ENCODE results near the gene PTPRG. TPM values are rescaled to one million over a fixed set of nuclear protein-coding genes. Genes with fewer than 3 reads are reported as not detected.

The PTPRG gene
- total RNA-seq, 3 donors from 2014 or later (not counting 1 experiment from before 2014, with no cell fraction given), result 1.0 to 2.9 (median 2.5) TPM

- H3K27ac ChIP-seq (ENCODE audit: low read length), result no peak overlapping the region
- H3K27me3 ChIP-seq (ENCODE audit: control insufficient read depth, insufficient read depth, low read length), result no peaks in the 10 kb centered on the region
- no peaks in the 10 kb centered on the region for H3K9me3 ChIP-seq (ENCODE audit: control insufficient read depth, insufficient read depth, low read length)
- H3K4me3 Mint-ChIP-seq, result no peak overlapping the region
- TF ChIP-seq, protein P1, sequence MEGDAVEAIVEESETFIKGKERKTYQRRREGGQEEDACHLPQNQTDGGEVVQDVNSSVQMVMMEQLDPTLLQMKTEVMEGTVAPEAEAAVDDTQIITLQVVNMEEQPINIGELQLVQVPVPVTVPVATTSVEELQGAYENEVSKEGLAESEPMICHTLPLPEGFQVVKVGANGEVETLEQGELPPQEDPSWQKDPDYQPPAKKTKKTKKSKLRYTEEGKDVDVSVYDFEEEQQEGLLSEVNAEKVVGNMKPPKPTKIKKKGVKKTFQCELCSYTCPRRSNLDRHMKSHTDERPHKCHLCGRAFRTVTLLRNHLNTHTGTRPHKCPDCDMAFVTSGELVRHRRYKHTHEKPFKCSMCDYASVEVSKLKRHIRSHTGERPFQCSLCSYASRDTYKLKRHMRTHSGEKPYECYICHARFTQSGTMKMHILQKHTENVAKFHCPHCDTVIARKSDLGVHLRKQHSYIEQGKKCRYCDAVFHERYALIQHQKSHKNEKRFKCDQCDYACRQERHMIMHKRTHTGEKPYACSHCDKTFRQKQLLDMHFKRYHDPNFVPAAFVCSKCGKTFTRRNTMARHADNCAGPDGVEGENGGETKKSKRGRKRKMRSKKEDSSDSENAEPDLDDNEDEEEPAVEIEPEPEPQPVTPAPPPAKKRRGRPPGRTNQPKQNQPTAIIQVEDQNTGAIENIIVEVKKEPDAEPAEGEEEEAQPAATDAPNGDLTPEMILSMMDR (IDR thresholded peaks at IDR 0.05), result no peak
- no peaks in the 10 kb centered on the region for H3K36me3 Mint-ChIP-seq
- no peak overlapping the region for H3K27ac Mint-ChIP-seq
- H3K27me3 Mint-ChIP-seq (ENCODE audit: low read depth in 2 of 2), result no peaks in the 10 kb centered on the region
- ATAC-seq (no peak), DNase-seq (no peak)
- H3K9me3 Mint-ChIP-seq, result peaks cover 2 to 6% of the 10 kb centered on the region in 2 donors
- H3K4me3 ChIP-seq (ENCODE audit: low read length), result no peak overlapping the region
- no peaks in the 10 kb centered on the region for H3K4me1 ChIP-seq (ENCODE audit: control insufficient read depth, insufficient read depth, low read length)
- H3K36me3 ChIP-seq (ENCODE audit: control insufficient read depth, insufficient read depth, low read length), result no peaks in the 10 kb centered on the region
- intact Hi-C loops (cut with micrococcal nuclease), result no loop called here
- no peaks in the 10 kb centered on the region for H3K4me1 Mint-ChIP-seq
Observed at GRCh38 chr3:62266668-62267283, 705.4 kb downstream of the PTPRG start.

GRCh38 chr3:62276658-62277180, 715.3 kb downstream of the PTPRG start:
- H3K9me3 ChIP-seq (ENCODE audit: control insufficient read depth, insufficient read depth, low read length), result no peaks in the 10 kb centered on the region
- H3K27ac Mint-ChIP-seq, result no peak overlapping the region
- H3K9me3 Mint-ChIP-seq, result peaks cover 0 to 3% of the 10 kb centered on the region in 2 donors
- ATAC-seq (no peak), DNase-seq (no peak)
- 75% methylated on average over 2 of the region's 2 CpGs for WGBS (ENCODE audit: insufficient coverage)
- H3K27me3 ChIP-seq (ENCODE audit: control insufficient read depth, insufficient read depth, low read length), result no peaks in the 10 kb centered on the region
- H3K36me3 Mint-ChIP-seq, result no peaks in the 10 kb centered on the region
- no peaks in the 10 kb centered on the region for H3K36me3 ChIP-seq (ENCODE audit: control insufficient read depth, insufficient read depth, low read length)
- H3K27me3 Mint-ChIP-seq (ENCODE audit: low read depth in 2 of 2), result no peaks in the 10 kb centered on the region
- no peak overlapping the region for H3K4me3 ChIP-seq (ENCODE audit: low read length)
- no peaks in the 10 kb centered on the region for H3K4me1 ChIP-seq (ENCODE audit: control insufficient read depth, insufficient read depth, low read length)
- H3K4me3 Mint-ChIP-seq, result no peak overlapping the region
- H3K4me1 Mint-ChIP-seq, result no peaks in the 10 kb centered on the region
- no peak overlapping the region for H3K27ac ChIP-seq (ENCODE audit: low read length)
- TF ChIP-seq, protein P1 (IDR thresholded peaks at IDR 0.05), result no peak
- intact Hi-C loops (cut with micrococcal nuclease), result no loop called here

- WGBS (ENCODE audit: insufficient coverage), result 88% methylated on average over 3 of the region's 3 CpGs
- Mint-ChIP-seq H3K4me1 (no peaks in the 10 kb centered on the region), H3K27me3 (ENCODE audit: low read depth in 2 of 2) (no peaks in the 10 kb centered on the region), H3K27ac (no peak overlapping the region), H3K9me3 (peaks cover 0 to 3% of the 10 kb centered on the region in 2 donors), H3K36me3 (no peaks in the 10 kb centered on the region), H3K4me3 (no peak overlapping the region)
- ATAC-seq (no peak), DNase-seq (no peak)
- no peak overlapping the region for H3K4me3 ChIP-seq (ENCODE audit: low read length)
- no peaks in the 10 kb centered on the region for H3K27me3 ChIP-seq (ENCODE audit: control insufficient read depth, insufficient read depth, low read length)
- TF ChIP-seq, protein P1 (IDR thresholded peaks at IDR 0.05), result no peak
- H3K36me3 ChIP-seq (ENCODE audit: control insufficient read depth, insufficient read depth, low read length), result no peaks in the 10 kb centered on the region
- intact Hi-C loops (cut with micrococcal nuclease), result no loop called here
- H3K4me1 ChIP-seq (ENCODE audit: control insufficient read depth, insufficient read depth, low read length), result no peaks in the 10 kb centered on the region
- H3K27ac ChIP-seq (ENCODE audit: low read length), result no peak overlapping the region
- no peaks in the 10 kb centered on the region for H3K9me3 ChIP-seq (ENCODE audit: control insufficient read depth, insufficient read depth, low read length)
Observed at GRCh38 chr3:62277450-62277849, 716.1 kb downstream of the PTPRG start.

- Mint-ChIP-seq H3K27me3 (ENCODE audit: low read depth in 2 of 2) (no peaks in the 10 kb centered on the region), H3K27ac (no peak overlapping the region)
Observed at GRCh38 chr3:62277986-62278385, 716.6 kb downstream of the PTPRG start.

More at GRCh38 chr3:62277986-62278385, 716.6 kb downstream of the PTPRG start:
- ATAC-seq (no peak), DNase-seq (no peak)
- H3K36me3 Mint-ChIP-seq, result no peaks in the 10 kb centered on the region
- Histone ChIP-seq H3K36me3 (ENCODE audit: control insufficient read depth, insufficient read depth, low read length) (no peaks in the 10 kb centered on the region), H3K9me3 (ENCODE audit: control insufficient read depth, insufficient read depth, low read length) (no peaks in the 10 kb centered on the region), H3K4me1 (ENCODE audit: control insufficient read depth, insufficient read depth, low read length) (no peaks in the 10 kb centered on the region), H3K27me3 (ENCODE audit: control insufficient read depth, insufficient read depth, low read length) (no peaks in the 10 kb centered on the region), H3K27ac (ENCODE audit: low read length) (no peak overlapping the region), H3K4me3 (ENCODE audit: low read length) (no peak overlapping the region)
- peaks cover 0 to 3% of the 10 kb centered on the region in 2 donors for H3K9me3 Mint-ChIP-seq
- no peak overlapping the region for H3K4me3 Mint-ChIP-seq
- intact Hi-C loops (cut with micrococcal nuclease), result no loop called here
- H3K4me1 Mint-ChIP-seq, result no peaks in the 10 kb centered on the region
- TF ChIP-seq, protein P1 (IDR thresholded peaks at IDR 0.05), result no peak

All from natural killer cell (primary cell).